Measurements from ENCODE around the gene NUP160. TPM values are rescaled to one million over a fixed set of nuclear protein-coding genes. Genes with fewer than 3 reads are reported as not detected.

NUP160 gene
- total and polyA plus RNA-seq, 2 of the 8 experiments (the other 6 are each of a cell fraction or from before 2014, with no cell fraction given): 44.6 to 100 TPM

GRCh38 chr11:47881145-47881544 lies 33.0 kb upstream of the NUP160 start:
- Histone ChIP-seq H2BK15ac (ENCODE audit: low read length) (no peak overlapping the region), H3K27me3 (replicated peaks in 1 of 4; ENCODE audit: control insufficient read depth in 3 of 4, extremely low read depth in 1 of 4, insufficient read depth in 3 of 4, low read length in 3 of 4) (no peaks in the 10 kb centered on the region), H3K23me2 (ENCODE audit: low read depth, low read length) (no peaks in the 10 kb centered on the region), H3K9ac (replicated peaks in 1 of 4; ENCODE audit: extremely low read depth in 1 of 4, low read depth in 3 of 4, low read length in 3 of 4) (no peak overlapping the region), H2BK5ac (ENCODE audit: low read depth, low read length) (no peak overlapping the region), H2BK12ac (ENCODE audit: low read depth, low read length) (no peak overlapping the region), H3K4me1 (replicated peaks in 1 of 4; ENCODE audit: control insufficient read depth in 3 of 4, insufficient read depth in 4 of 4, low read length in 3 of 4) (no peaks in the 10 kb centered on the region), H4K20me1 (replicated peaks in 1 of 2; ENCODE audit: control insufficient read depth in 1 of 2, insufficient read depth in 2 of 2, low read length in 2 of 2) (no peaks in the 10 kb centered on the region), H2BK120ac (replicated peaks; ENCODE audit: low read depth, low read length) (no peak overlapping the region), H4K91ac (replicated peaks; ENCODE audit: insufficient read length, low read length) (no peak overlapping the region), H2BK20ac (ENCODE audit: low read length) (no peak overlapping the region), H3K4me2 (ENCODE audit: insufficient read depth in 1 of 2, low read depth in 2 of 2, low read length in 2 of 2) (no peak overlapping the region), H2AK5ac (ENCODE audit: low read depth, low read length) (no peak overlapping the region), H2AFZ (ENCODE audit: low read length) (peak overlapping the region; percentile 75), H3K4me3 (ENCODE audit: extremely low read depth in 1 of 4, insufficient read depth in 2 of 4, low read depth in 3 of 4, low read length in 4 of 4) (no peak overlapping the region), H3K36me3 (ENCODE audit: control insufficient read depth in 2 of 4, insufficient read depth in 4 of 4, low read length in 3 of 4) (no peaks in the 10 kb centered on the region), H4K8ac (ENCODE audit: extremely low read depth, insufficient read depth, low read length) (no peak overlapping the region), H3K27ac (ENCODE audit: low read depth, low read length) (no peak overlapping the region), H3K14ac (ENCODE audit: insufficient read length) (no peak overlapping the region), H3K9me3 (ENCODE audit: insufficient read depth in 2 of 2, low read depth in 1 of 2, low read length in 1 of 2) (0 out of 4 replicates have a peak, but pooled peaks cover 0 to 2% of the 10 kb centered on the region in 2 experiments), H4K5ac (ENCODE audit: insufficient read length, low read depth, low read length) (no peak overlapping the region), H3K23ac (ENCODE audit: insufficient read length) (no peak overlapping the region), H3K4ac (replicated peaks; ENCODE audit: insufficient read length, low read depth, low read length) (no peak overlapping the region), H3K56ac (replicated peaks; ENCODE audit: insufficient read length, low read depth, low read length) (no peak overlapping the region), H3K79me1 (ENCODE audit: low read depth, low read length) (no peaks in the 10 kb centered on the region), H3K79me2 (ENCODE audit: control insufficient read depth in 1 of 2, insufficient read depth in 2 of 2, low read length in 2 of 2) (no peaks in the 10 kb centered on the region), H3K18ac (ENCODE audit: extremely low read depth, low read length) (no peak overlapping the region)
- DNase-seq (ENCODE audit: low read depth in 1 of 2, low spot score in 2 of 2): no peak
- 71% methylated on average over 7 of the region's 7 CpGs; no CpG with 5 or more reads in 1 of the 2 experiments for WGBS, 2 experiments (ENCODE audit: extremely low coverage in 1 of 2, insufficient coverage in 1 of 2, insufficient read length in 1 of 2, insufficient replicate concordance in 2 of 2, low coverage in 1 of 2, low lambda C conversion rate in 2 of 2, missing lambda C conversion rate in 1 of 2)
- ChIA-PET CTCF (ENCODE audit: partially characterized antibody) (interaction anchor here (1.2 kb wide), 1 partner anchor 14 kb away, joined by 3 read pairs; no protein-coding TSS in a partner anchor), POLR2A (ENCODE audit: partially characterized antibody) (interaction anchor here (1.6 kb wide), 1 partner anchor 13 kb away, joined by 3 read pairs; no protein-coding TSS in a partner anchor)
- TF ChIP-seq USF2 (IDR thresholded peaks at IDR 0.05; ENCODE audit: low read length): no peak
- no peak for TF ChIP-seq HDAC6 (IDR thresholded peaks at IDR 0.05; ENCODE audit: low read depth, low read length)
- no peak for TF ChIP-seq BCL11A (IDR thresholded peaks at IDR 0.05; ENCODE audit: low read depth in 2 of 2, low read length in 2 of 2)
- TF ChIP-seq HDAC2 (IDR thresholded peaks at IDR 0.05; ENCODE audit: borderline replicate concordance in 1 of 2, low read depth in 2 of 2, low read length in 2 of 2): no peak
- TF ChIP-seq YY1 (IDR thresholded peaks at IDR 0.05; ENCODE audit: low read depth, low read length): no peak
- no peak for TF ChIP-seq E2F6 (IDR thresholded peaks at IDR 0.05)
- TF ChIP-seq CTBP2 (IDR thresholded peaks at IDR 0.05; ENCODE audit: borderline replicate concordance, insufficient read depth, insufficient read length, low read length): no peak
- TF ChIP-seq TAF1 (IDR thresholded peaks at IDR 0.05; ENCODE audit: low read depth, low read length): no peak
- TF ChIP-seq, protein P1, sequence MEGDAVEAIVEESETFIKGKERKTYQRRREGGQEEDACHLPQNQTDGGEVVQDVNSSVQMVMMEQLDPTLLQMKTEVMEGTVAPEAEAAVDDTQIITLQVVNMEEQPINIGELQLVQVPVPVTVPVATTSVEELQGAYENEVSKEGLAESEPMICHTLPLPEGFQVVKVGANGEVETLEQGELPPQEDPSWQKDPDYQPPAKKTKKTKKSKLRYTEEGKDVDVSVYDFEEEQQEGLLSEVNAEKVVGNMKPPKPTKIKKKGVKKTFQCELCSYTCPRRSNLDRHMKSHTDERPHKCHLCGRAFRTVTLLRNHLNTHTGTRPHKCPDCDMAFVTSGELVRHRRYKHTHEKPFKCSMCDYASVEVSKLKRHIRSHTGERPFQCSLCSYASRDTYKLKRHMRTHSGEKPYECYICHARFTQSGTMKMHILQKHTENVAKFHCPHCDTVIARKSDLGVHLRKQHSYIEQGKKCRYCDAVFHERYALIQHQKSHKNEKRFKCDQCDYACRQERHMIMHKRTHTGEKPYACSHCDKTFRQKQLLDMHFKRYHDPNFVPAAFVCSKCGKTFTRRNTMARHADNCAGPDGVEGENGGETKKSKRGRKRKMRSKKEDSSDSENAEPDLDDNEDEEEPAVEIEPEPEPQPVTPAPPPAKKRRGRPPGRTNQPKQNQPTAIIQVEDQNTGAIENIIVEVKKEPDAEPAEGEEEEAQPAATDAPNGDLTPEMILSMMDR (IDR thresholded peaks at IDR 0.05; ENCODE audit: control extremely low read depth in 1 of 3, insufficient read depth in 1 of 3, low read depth in 1 of 3, low read length in 3 of 3): no peak
- FAIRE-seq: no peak
